Muscle of arm (tissue), 12 donors: ENCODE results near the gene BHLHE40. TPM values are rescaled to one million over a fixed set of nuclear protein-coding genes. Genes with fewer than 3 reads are reported as not detected.

Experiments used
- DNase-seq: peaks from one replicate; pipeline ENCODE4 v3.0.0-alpha.2; 2013
- polyA plus RNA-seq, 12 donors: library from polyadenylated mRNA; unstranded; fragments of 120-200 nt; gene quantifications; one replicate each; pipeline ENCODE4 v1.2.1, GENCODE V29; 2013; ENCODE audit not compliant: insufficient read length in 12 of 12

BHLHE40 gene
- polyA plus RNA-seq, 12 donors = 15.2 to 58.6 (median 28.6) TPM; not detected in 1

DNA sequence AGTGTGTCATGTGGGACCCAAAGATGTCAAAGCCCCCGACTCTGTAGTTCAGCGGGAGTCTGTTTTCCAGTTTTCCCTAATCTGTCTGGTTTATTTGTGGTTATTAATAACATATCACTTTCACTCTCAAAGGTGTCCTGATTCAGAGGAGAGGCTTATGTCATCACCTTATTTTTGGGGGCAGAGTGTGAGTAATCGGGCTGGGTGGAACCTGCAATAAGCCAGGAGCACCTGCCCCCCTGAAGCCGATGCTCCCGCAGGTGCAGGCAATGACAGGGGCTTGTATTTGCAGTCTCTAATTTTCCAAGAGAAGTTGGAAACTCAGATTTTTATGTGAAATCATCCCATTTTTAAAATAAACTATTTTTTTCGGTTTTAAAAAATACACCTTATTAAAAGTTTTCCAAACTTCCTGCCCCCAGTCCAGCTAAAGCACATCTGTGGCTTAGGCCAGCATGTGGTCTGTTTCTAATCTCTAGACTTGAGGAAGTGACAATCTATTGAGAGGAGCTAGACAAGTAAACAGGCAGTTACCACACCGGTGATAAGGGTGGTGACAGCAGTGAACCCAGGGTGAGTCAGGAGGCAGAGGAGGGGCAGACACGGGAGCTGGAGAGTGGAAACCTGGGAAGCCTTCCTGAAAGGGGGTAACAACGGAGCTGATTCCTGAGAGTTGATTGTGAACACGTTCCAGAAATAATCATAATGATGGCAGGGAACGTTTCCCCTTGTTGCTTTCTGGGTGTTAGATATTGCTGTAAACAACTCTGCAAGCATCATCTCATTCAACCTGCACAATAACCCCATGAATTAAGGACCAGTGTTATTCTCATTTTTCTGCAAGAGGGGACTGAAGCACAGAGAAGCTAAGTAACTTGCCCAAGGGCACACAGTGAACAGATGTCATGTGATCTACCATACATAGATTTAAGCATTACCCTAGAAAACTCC, 37.2 kb downstream of the BHLHE40 start:
- no peak for DNase-seq

DNA sequence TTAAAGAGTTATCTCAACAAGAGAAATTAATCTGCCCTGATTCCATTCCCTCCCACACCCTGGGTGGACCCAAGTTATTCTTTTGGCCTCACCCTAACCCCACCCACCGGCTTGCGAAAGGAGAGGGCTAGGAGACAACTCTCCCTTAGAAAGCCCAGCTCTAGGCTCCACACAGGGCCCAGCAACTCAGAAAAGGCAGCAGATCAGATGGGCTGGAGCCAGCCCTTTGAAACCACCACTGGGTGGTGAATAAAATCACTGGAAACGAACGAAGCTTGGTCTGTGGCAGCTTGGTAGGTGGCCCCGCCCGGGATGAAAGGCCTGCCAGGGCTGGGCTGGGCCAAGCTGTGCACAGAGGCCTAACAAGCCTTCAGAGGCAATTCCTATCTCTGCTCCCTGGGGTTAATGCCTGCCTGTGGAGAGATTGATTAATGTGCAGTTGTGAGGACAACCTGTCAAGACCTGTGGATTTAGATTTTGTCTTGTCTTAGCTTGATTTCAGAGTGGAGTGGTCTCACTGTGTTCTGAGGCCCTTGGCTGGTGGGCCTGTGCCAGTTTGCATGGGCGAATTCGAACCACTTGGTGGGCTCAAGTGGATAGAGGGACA, 38.8 kb downstream of the BHLHE40 start:
- no peak for DNase-seq

DNA sequence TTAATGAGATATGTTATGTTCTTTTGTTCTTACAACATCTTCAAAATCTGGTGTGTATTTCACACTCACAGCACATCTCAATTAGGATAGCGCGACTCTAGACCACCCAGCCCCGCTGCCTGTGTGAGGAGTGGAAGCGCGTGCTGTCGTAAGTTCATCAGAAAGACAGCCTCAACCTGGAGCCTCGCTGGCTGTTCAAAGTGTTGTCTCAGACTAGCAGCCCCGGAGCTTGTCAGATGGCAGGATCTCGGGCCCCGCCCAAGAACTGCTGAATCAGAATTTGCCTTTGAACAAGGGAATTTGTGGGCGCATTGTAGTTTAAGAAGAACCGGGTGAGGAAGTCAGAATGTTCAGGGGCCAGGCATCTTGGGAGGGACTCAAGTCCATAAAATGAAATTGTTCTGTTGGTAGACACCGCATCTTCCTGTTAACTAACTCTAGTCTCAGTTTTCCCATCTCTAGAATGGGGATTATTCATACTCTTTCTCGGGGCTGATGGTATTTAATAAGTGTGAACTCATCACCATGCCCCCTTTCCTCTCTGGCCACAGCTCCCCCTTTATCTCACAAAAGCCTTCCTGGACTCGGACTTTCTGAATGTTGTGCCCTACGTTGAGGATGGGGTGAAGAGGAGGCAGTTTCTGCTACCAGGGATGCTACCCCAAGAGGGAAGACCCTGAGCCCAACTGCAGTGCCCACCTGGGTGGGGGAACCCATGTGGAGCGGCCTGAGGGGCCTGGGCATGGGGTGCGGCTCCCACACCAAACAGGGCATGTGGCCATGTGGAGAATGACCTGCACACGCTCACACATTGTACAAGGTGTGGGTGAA, 40.4 kb downstream of the BHLHE40 start:
- DNase-seq = no peak

DNA sequence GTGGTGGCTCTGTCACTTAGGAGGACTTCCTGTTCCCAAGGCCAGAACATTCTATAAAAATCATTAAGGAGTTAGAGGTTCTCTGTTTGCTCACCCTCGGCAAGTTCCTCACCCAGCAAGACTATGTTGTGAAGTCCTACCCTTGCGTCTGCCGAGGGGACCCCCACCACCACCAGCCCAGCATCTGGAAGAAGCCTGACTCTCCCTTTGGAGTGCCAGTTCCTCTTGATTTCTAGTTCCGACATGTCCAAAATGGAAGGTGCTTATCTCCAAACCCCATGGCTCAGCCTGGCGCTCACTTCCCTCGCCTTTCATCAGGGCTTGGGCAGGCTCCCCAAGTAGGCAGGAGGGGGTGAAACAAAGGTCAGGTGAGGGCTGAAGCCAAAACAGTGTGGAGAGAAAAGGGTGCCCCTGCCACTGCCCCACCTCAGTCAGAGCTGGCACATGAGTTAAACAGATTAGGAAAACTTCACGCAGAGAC, 41.0 kb downstream of the BHLHE40 start:
- no peak for DNase-seq

DNA sequence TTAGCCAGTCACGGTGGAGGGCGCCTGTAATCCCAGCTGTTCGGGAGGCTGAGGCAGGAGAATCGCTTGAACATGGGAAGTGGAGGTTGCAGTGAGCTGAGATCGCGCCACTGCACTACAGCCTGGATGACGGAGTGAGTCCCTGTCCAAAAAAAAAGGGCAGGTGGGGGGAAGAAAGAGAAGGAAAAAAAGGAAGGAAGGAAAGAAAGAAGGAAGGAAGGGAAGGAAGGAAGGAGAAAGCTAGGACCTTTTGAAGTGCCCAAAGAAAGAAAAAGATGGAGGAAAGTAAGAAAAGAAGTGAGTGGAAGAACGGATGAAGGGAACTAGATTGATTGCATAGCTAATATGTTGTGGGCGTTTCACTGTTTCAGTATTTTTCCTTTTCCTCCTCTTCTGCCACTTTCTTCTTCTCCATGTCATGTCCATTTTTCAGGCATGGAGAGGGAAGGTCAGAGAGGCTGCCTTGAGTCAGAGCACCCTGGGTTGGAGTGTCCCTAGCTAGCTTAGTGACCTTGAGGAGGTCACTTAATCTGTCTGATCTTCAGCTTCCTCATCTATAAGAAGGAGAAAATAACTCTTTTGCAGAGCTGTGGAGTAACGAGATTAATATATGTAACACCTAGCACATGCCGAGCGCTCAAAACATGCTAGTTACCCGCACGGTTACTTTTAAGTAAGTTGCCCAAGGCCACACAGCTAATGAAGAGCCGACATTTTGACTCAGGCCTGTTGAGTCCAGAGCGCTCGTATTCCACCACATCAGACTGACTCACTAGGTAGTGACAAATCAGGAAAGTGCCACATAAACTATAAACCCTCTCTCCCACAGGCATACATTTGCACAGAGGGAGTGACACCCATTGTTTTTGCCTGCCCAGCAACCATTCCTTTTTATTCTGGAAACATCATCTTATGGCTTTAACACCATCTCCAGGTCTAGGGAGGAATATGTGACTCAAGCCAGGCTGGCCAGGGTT, 42.2 kb downstream of the BHLHE40 start:
- DNase-seq = no peak

DNA sequence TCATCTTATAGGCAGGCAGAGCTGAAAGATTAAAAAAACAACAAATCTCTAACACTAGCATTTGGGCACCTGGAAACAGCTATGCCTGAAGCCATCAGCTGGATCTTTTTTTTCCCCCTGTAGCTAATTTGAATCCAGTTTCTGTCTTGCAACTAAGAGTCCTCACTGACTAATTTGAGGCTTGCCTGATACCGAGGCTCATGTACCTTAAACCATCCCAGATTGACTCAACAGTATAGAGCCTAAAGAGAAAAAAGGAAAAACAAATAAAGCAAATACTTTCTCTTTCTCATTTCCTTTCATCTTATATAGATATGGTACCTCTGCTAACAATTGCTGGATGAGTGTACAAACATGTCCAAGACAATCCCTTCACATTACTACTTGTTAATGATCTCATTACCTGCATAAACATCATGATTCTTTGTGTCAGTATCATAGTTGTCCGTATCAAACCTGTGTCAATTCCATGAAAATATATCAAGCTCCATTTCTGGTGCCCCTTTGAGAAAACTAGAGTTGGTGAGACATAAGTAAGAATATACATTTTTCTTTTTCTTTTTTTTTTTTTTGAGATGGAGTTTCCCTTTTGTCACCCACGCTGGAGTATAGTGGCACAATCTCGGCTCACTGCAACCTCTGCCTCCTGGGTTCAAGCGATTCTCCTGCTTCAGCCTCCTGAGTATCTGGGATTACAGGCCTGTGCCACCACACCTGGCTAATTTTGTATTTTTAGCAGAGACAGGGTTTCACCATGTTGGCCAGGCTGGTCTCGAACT, 43.1 kb downstream of the BHLHE40 start:
- no peak for DNase-seq

DNA sequence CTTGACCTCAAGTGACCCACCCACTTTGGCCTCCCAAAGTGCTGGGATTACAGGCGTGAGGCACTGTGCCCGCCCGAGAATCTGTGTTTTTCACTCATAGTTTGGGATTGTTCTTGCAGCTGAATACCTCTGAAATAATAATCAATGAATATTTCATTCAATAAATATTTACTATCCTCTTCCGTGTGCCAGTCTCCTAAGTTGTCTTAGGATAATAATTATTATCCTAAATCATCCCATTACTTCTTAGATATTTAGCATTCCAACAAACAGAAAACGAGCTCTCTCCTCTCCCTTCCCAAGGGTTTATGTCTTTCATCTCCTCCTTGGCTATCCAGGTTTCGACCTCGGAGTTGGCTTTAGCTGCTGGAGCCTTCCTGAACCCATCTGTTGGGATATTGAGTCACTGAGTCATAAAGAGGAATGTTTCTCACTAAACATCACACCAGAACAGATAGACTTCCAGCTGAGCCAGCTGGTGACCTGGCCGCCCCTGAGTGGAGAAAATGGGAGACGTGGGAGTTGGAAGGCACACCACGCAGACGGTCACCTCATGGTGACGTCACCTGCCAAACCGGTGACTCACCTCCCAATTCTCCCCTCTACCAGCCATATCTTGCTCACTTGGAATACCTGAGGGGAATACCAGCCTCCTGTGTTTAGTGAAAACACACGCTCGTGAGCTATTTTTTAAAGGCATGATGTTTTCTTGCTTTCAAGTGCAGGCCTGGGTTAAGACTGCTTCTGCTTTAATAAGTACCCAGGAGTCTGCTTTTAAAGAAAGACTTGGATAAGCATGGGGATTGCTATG, 43.9 kb downstream of the BHLHE40 start:
- DNase-seq = no peak

DNA sequence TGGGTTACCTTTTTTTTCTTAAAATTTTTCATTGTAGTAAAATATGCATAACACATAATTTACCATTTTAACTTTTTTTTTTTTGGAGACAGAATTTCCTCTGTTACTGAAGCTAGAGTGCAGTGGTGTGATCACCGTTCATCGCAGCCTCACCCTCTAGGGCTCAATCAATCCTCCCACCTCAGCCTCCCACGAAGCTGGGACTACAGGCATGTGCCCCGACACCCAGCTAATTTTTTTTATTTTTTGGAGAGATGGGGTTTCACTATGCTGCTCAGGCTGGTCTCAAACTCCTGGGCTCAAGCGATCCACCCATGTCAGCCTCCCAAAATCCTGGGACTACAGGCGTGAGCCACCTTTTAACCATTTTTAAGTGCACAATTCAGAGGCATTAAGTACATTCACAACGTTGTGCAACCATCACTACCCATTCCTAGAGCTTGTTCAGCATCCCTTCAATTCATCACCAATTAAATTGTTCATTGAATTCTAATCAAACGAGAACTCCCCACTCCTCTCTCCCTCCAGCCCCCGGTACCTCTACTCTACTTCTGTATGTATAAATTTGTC, 44.6 kb downstream of the BHLHE40 start:
- no peak for DNase-seq

DNA sequence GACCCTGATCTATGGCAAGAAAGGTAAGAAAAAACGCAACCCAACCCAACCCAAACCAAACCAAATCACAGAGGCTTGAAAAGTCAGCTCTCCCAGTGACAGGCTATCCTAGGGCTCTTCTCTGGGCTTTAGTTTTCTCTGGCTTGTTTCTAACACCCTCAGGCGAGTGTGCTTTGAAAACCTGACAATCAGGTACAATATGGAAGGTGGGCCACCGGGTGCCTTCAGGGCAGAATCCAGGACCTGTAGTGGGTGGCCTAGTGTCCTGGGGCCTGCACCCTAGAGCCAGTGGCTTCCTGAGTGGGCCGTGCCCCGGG, 46.8 kb downstream of the BHLHE40 start:
- no peak for DNase-seq

DNA sequence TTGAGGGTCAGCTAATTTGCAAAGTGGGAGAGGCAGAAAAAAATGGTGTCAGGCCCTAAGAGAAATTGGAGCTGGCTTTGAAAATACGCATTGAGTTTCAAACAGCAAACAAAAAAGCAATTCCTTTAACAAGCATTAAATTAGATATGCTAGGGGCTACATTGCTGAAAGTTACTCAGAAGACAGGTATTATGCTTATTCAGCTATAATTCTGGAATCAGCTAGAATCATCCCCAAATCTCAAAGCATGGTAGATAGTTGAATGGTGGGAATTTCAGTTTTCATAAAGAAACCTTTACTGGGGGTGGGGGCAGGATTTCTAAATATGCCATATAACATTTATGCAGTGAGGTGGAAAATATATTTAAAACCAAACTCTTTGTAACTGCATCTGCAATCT, 50.5 kb downstream of the BHLHE40 start:
- DNase-seq = no peak

DNA sequence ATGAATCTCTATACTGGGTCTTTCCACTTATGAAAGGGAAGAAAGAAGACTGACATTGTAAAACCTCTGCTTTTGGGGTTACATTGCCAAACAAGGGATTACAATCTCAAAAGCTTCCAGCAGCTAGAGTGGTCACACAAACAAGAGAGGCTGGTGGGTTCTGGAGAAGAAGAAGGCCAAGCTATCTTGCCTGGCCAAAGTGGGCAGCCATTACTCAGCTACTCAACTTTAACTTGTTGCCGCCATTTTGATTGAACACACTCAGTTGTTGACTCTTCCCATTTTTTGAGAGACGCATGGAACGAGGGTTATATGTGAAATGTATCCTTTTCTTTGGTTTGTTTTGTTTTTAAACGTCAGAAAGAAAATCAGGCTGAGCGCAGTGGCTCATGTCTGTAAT, 50.9 kb downstream of the BHLHE40 start:
- no peak for DNase-seq

DNA sequence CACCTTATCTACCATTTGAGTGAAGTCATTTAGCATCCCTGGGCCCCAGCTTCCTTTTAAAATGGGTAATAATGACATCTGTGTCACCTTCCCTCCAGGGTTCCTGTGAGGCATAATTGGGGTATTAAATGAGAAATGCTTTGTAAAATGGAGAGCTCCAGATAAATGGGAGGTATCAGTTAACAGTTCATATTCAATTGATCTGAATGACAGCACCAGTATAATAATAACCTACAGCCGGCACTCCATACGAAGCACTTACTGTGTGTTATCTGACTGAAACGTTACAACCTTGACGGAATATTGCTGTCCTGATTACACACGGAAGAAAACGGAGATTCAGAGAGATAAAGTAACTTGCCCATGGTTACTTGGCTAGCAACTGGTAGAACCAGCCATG, 53.6 kb downstream of the BHLHE40 start:
- no peak for DNase-seq

Other genes with a start within 250 kb of the BHLHE40 start
- gene ARL8B, start 142.9 kb downstream of the BHLHE40 start, polyA plus RNA-seq = 10 to 100 TPM in 11 of 12 donors, not detected in 1; 44.2 to 67.3 (median 50.6) TPM
- 100 to 1,000 TPM in 1 of 12 donors, 10 to 100 TPM in 10, 1 to 10 TPM in 1; 9.1 to 113 (median 12.1) TPM for gene EDEM1, start 208.3 kb downstream of the BHLHE40 start, polyA plus RNA-seq